AG10803 (cell line): ENCODE measurements around the gene RDH11.
"Not testable (repeated sequence)": the region's sequence is repeated elsewhere in the genome, so short reads cannot be mapped to it uniquely, and the experiment has no call there.

Experiments used
- DNase-seq: peaks from one replicate; pipeline ENCODE4 v3.0.0; 2010; ENCODE audit warnings: low read depth
- H3K4me3 ChIP-seq: 2 replicates; pipeline ENCODE4 v1.5.1; 2011; ENCODE audit warnings: mild to moderate bottlenecking, low read length, control low read depth
- CTCF ChIP-seq: conservative IDR thresholded peaks from 2 replicates; pipeline ENCODE4 v1.5.1; 2011; ENCODE audit warnings: mild to moderate bottlenecking, low read length, control low read depth, inconsistent platforms

RDH11 gene

GRCh38 chr14:67719866-67720265, 24.3 kb upstream of the RDH11 start:
- no peak for DNase-seq
- H3K4me3 ChIP-seq, result no peak overlapping the region
- no peak for TF ChIP-seq CTCF

GRCh38 chr14:67719385-67719784, 23.8 kb upstream of the RDH11 start:
- not testable (repeated sequence) for DNase-seq, H3K4me3 ChIP-seq

- DNase-seq, result no peak
- TF ChIP-seq CTCF, result no peak
- no peak overlapping the region for H3K4me3 ChIP-seq
Measured at GRCh38 chr14:67718265-67718664, 22.7 kb upstream of the RDH11 start.

- no peak for DNase-seq
- H3K4me3 ChIP-seq, result no peak overlapping the region
- no peak for TF ChIP-seq CTCF
Measured at GRCh38 chr14:67717048-67717447, 21.5 kb upstream of the RDH11 start.

- no peak overlapping the region for H3K4me3 ChIP-seq
- no peak for TF ChIP-seq CTCF
- DNase-seq, result no peak
Measured at GRCh38 chr14:67710209-67710608, 14.6 kb upstream of the RDH11 start.

- DNase-seq, H3K4me3 ChIP-seq: not testable (repeated sequence)
Measured at GRCh38 chr14:67709796-67710195, 14.2 kb upstream of the RDH11 start.

- H3K4me3 ChIP-seq, DNase-seq: not testable (repeated sequence)
Measured at GRCh38 chr14:67709346-67709745, 13.8 kb upstream of the RDH11 start.

GRCh38 chr14:67705211-67705610, 9.6 kb upstream of the RDH11 start:
- no peak for TF ChIP-seq CTCF
- no peak for DNase-seq
- no peak overlapping the region for H3K4me3 ChIP-seq

GRCh38 chr14:67704484-67705089, 9.0 kb upstream of the RDH11 start:
- DNase-seq, result peak; percentile 50
- no peak overlapping the region for H3K4me3 ChIP-seq
- TF ChIP-seq CTCF, result peak; percentile 85
